Ovary (tissue), 9 donors: ENCODE results near the gene RNF208. TPM values are rescaled to one million over a fixed set of nuclear protein-coding genes. Genes with fewer than 3 reads are reported as not detected.

Experiments
- DNase-seq, 5 donors: peaks; one replicate each; pipeline ENCODE4 v3.0.0-alpha.2; 2019 to 2020
- H3K27ac ChIP-seq, 2 donors: fragments of 200-600 bp; one replicate each; pipeline versions ENCODE4 v1.5.1 to v1.8.0; 2019 to 2022
- H3K27me3 ChIP-seq: fragments of 200-600 bp; one replicate; pipeline ENCODE4 v1.8.0; 2022
- H3K36me3 ChIP-seq: fragments of 200-600 bp; sonication (generic); one replicate; pipeline ENCODE4 v1.5.1; 2019
- H3K4me1 ChIP-seq: one replicate; pipeline ENCODE4 v1.8.1; 2013; ENCODE audit warnings: mild to moderate bottlenecking, moderate library complexity; ENCODE audit not compliant: insufficient read depth
- H3K4me3 ChIP-seq: fragments of 200-600 bp; sonication (generic); one replicate; pipeline ENCODE4 v1.5.1; 2017
- H3K9me3 ChIP-seq, 2 donors: fragments of 200-600 bp in 1 of 2; sonication (generic) in 1 of 2; one replicate each; pipeline versions ENCODE4 v1.5.1 to v1.8.1; 2013 to 2019; ENCODE audit warnings: mild to moderate bottlenecking in 1 of 2, moderate library complexity in 1 of 2
- CTCF ChIP-seq, 3 donors: fragments of 450-650 bp in 2 of 3; fragments of 200-600 bp in 1 of 3; IDR thresholded peaks; one replicate each; pipeline versions ENCODE4 v1.5.1 to v1.8.0; 2016 to 2022; ENCODE audit warnings: antibody characterized with exemption in 3 of 3, mild to moderate bottlenecking in 1 of 3
- EP300 ChIP-seq: sonication (generic); formaldehyde crosslinking; IDR thresholded peaks from one replicate; pipeline ENCODE4 v1.6.1; 2017; ENCODE audit warnings: antibody characterized with exemption
- POLR2A ChIP-seq: fragments of 450-650 bp; IDR thresholded peaks from one replicate; pipeline ENCODE4 v1.6.1; 2017; ENCODE audit warnings: antibody characterized with exemption, mild to moderate bottlenecking, moderate library complexity
- WGBS, 3 donors: extraction: QIAGEN DNeasy Blood & Tissue Kit in 1 of 3; methylation state at CpG; one replicate each; pipeline versions ENCODE4 v1.1.5 to v1.1.7; 2013 to 2017; 5-methylcytosine and 5-hydroxymethylcytosine counted together
- intact Hi-C, 4 donors: fragments of 100-400 bp; cut with DNase I; formaldehyde crosslinking; loops; one replicate each; pipeline versions ENCODE4 v1.11.0 to v1.15.1; 2022 to 2023
- polyA plus RNA-seq, 2 donors: library from polyadenylated mRNA; stranded (reverse); fragments of 200-250 nt in 1 of 2; fragments of 350-450 nt in 1 of 2; fragmentation: Illumina TruSeq in 1 of 2; extraction: RNeasy Lipid Tissue Mini Kit (QIAGEN cat#74804) in 1 of 2; gene quantifications; one replicate each; pipeline ENCODE4 v1.2.3, GENCODE V29; 2013 to 2014
- total RNA-seq, 7 donors: library from RNA; depleted of rRNA in 2 of 7; stranded (reverse); fragments of >200 nt in 2 of 7; fragmentation: NEBNext Ultra II Directional in 3 of 7; extraction: Animal tissue kit (Norgen Biotek cat#: 25700) in 3 of 7; gene quantifications; one replicate each; pipeline versions ENCODE4 v1.1.0 to v1.2.4, GENCODE V29; 2016 to 2023
- donor health status: DM: no; HTN: no; CAD: no; lungs with moderate emphysema.
- donor health status: DM: no; HTN: no; CAD: no.
- donor health status: Bipolar disorder and iron deficiency.
- donor health status: DM: yes; HTN: yes; CAD: no.
- donor health status: DM: no; HTN: no; CAD: no.
- donor health status: DM: yes; HTN: yes; CAD: no.

The RNF208 gene
- total and polyA plus RNA-seq, 9 donors, result 0.92 to 6.5 (median 3.1) TPM; not detected in 2

- intact Hi-C loops, result no loop called here
- no peak for DNase-seq
- no peaks in the 10 kb centered on the region for H3K9me3 ChIP-seq
- peaks cover 9% of the 10 kb centered on the region for H3K4me1 ChIP-seq
- no peak overlapping the region for H3K27ac ChIP-seq
- TF ChIP-seq POLR2A, result no peak
- no peak for TF ChIP-seq CTCF (IDR thresholded peaks at IDR 0.05)
- TF ChIP-seq EP300, result no peak
- no peak overlapping the region for H3K4me3 ChIP-seq
- no peaks in the 10 kb centered on the region for H3K36me3 ChIP-seq
- WGBS, 3 donors, result 78 to 83% (median 79%) methylated on average over 14 of the region's 14 CpGs
- H3K27me3 ChIP-seq, result no peaks in the 10 kb centered on the region
These were observed 28.3 kb downstream of the RNF208 start for GRCh38 chr9:137193771-137194170.

- Histone ChIP-seq H3K36me3 (no peaks in the 10 kb centered on the region), H3K4me1 (peaks cover 8% of the 10 kb centered on the region), H3K27me3 (no peaks in the 10 kb centered on the region), H3K9me3 (no peaks in the 10 kb centered on the region), H3K4me3 (no peak overlapping the region), H3K27ac (no peak overlapping the region)
- TF ChIP-seq POLR2A (no peak), CTCF (IDR thresholded peaks at IDR 0.05) (no peak), EP300 (no peak)
- intact Hi-C loops, result no loop called here
- WGBS, 3 donors, result 65 to 88% (median 75%) methylated on average over 2 of the region's 2 CpGs
- DNase-seq, result no peak
These were observed 29.2 kb downstream of the RNF208 start for GRCh38 chr9:137192859-137193258.

GRCh38 chr9:137192448-137192780 lies 29.6 kb downstream of the RNF208 start:
- Histone ChIP-seq H3K4me1 (peaks cover 11% of the 10 kb centered on the region), H3K36me3 (no peaks in the 10 kb centered on the region), H3K27me3 (no peaks in the 10 kb centered on the region), H3K27ac (no peak overlapping the region), H3K9me3 (no peaks in the 10 kb centered on the region), H3K4me3 (no peak overlapping the region)
- intact Hi-C loops, result no loop called here
- 80 to 86% (median 81%) methylated on average over 10 of the region's 10 CpGs for WGBS, 3 donors
- no peak for DNase-seq
- TF ChIP-seq EP300, result no peak

- DNase-seq, result no peak
- no peaks in the 10 kb centered on the region for H3K36me3 ChIP-seq
- TF ChIP-seq EP300 (no peak), POLR2A (no peak), CTCF (IDR thresholded peaks at IDR 0.05) (no peak)
- no peak overlapping the region for H3K27ac ChIP-seq
- no peaks in the 10 kb centered on the region for H3K9me3 ChIP-seq
- H3K4me1 ChIP-seq, result peaks cover 15% of the 10 kb centered on the region
- 49 to 56% (median 54%) methylated on average over 22 of the region's 22 CpGs for WGBS, 3 donors
- intact Hi-C loops, result no loop called here
- H3K27me3 ChIP-seq, result no peaks in the 10 kb centered on the region
- no peak overlapping the region for H3K4me3 ChIP-seq
These were observed 30.2 kb downstream of the RNF208 start for GRCh38 chr9:137191691-137192447.

GRCh38 chr9:137191245-137191644 lies 30.8 kb downstream of the RNF208 start:
- TF ChIP-seq POLR2A (no peak), EP300 (no peak), CTCF (IDR thresholded peaks at IDR 0.05) (no peak)
- WGBS, 3 donors, result 31 to 55% (median 52%) methylated on average over 3 of the region's 3 CpGs
- H3K4me1 ChIP-seq, result peaks cover 19% of the 10 kb centered on the region
- intact Hi-C loops, result no loop called here
- no peaks in the 10 kb centered on the region for H3K9me3 ChIP-seq
- no peak overlapping the region for H3K27ac ChIP-seq
- no peak overlapping the region for H3K4me3 ChIP-seq
- no peaks in the 10 kb centered on the region for H3K36me3 ChIP-seq
- no peaks in the 10 kb centered on the region for H3K27me3 ChIP-seq
- no peak for DNase-seq
